Ishikawa (cell line): Measurements from ENCODE around the gene ST6GALNAC1.

Source experiments
- CEBPB ChIP-seq: IDR thresholded peaks from 2 replicates; pipeline ENCODE4 v1.6.1; 2012
- EGR1 ChIP-seq: IDR thresholded peaks from 2 replicates; pipeline ENCODE4 v1.6.1; 2012
- TAF1 ChIP-seq: IDR thresholded peaks from 2 replicates; pipeline ENCODE4 v1.6.1; 2012; ENCODE audit warnings: low read depth, mild to moderate bottlenecking

DNA sequence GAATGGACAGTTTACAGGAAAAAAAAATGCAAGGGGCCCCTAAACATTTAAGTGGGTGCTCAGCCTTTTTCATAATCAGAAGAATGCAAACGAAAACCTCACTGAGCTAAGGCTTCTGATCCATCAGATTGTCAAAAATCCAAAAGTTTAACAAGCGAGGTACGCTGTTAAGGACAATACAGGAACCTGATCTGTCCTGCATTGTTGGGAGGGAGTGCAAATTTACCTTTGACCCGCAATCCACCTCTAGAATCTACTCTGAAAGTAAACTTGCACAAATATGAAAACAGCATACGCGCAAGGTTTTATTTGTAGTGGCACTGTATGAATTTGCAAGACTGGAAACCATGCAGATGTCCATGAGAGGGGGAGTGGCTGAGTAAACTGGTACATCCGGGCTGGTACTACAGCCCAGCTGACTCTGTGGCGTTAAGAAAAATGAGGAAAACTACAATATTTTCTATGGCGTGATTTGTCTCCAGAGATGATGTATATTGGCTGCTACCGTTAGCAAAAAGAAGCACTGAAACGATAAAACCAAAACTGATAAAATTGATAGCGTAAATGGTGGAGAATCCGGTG, 28.8 kb upstream of the ST6GALNAC1 start:
- no peak for TF ChIP-seq EGR1
- no peak for TF ChIP-seq CEBPB
- TF ChIP-seq TAF1, result no peak
